Measurements from ENCODE around the gene SYNE4. TPM values are rescaled to one million over a fixed set of nuclear protein-coding genes. Genes with fewer than 3 reads are reported as not detected.

Gene SYNE4
- total and polyA plus RNA-seq, 2 of the 13 experiments (the other 11 are each of a cell fraction or from before 2014, with no cell fraction given), result 13.7 to 23.0 TPM

DNA sequence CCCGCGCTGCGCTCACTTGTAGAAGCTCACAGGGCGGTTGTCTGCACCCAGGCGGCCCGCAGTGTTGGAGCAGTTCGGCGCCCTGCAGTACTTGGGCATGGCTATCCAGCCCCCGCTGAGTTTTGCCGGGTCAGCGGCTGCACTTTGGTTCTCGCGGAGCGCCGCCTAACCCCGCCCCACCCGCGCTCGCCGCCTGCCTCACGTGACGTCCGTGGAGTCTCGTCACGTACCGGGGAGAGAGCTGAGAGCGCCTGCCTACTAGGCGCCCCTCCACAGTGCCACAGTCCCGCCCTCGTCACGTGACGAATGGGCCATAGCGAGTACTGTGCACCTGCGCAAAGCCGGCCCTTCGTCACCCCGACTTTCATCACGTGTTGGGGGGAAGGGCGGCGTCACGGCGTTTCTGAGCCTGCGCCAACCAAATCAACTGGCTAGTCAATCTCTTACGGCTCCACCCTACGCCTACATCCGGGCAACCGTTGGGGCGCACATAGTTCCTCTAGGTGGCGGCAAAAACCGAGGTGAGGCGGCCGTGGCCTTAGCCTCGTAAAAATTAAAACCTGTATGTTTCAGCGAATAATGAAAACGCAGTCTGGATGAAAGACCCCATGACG, 45.6 kb upstream of the SYNE4 start, which contains the start of gene THAP8 (continued):
- peak; percentile 71; the same call in 1 of the 2 replicates for TF ChIP-seq CBX5 (CRISPR knock-in tag; IDR thresholded peaks at IDR 0.05; ENCODE audit: borderline replicate concordance)
- TF ChIP-seq EEA1 (CRISPR knock-in tag; IDR thresholded peaks at IDR 0.05; ENCODE audit: borderline replicate concordance), result no peak
- TF ChIP-seq ZNF747 (CRISPR knock-in tag; IDR thresholded peaks at IDR 0.05; ENCODE audit: borderline replicate concordance), result 0 out of 2 replicates have a peak, but pooled peaks have one; percentile 32
- no peak; the same call in 1 of the 2 replicates for TF ChIP-seq ZNF816 (CRISPR knock-in tag; IDR thresholded peaks at IDR 0.05; ENCODE audit: borderline replicate concordance)
- TF ChIP-seq ATF1 (CRISPR knock-in tag; IDR thresholded peaks at IDR 0.05), result no peak
- TF ChIP-seq CHD2 (IDR thresholded peaks at IDR 0.05; ENCODE audit: low read depth, low read length), result peak; percentile 72; the same call in 1 of the 2 replicates
- TF ChIP-seq, protein P1, sequence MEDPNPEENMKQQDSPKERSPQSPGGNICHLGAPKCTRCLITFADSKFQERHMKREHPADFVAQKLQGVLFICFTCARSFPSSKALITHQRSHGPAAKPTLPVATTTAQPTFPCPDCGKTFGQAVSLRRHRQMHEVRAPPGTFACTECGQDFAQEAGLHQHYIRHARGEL (CRISPR knock-in tag; IDR thresholded peaks at IDR 0.05), result no peak
- TF ChIP-seq ZNF564 (CRISPR knock-in tag; IDR thresholded peaks at IDR 0.05), result peak; percentile 89; the same call in 1 of the 2 replicates
- peak; percentile 25; the same call in 1 of the 2 replicates for TF ChIP-seq RFXANK (CRISPR knock-in tag; IDR thresholded peaks at IDR 0.05)
- TF ChIP-seq, protein P2, sequence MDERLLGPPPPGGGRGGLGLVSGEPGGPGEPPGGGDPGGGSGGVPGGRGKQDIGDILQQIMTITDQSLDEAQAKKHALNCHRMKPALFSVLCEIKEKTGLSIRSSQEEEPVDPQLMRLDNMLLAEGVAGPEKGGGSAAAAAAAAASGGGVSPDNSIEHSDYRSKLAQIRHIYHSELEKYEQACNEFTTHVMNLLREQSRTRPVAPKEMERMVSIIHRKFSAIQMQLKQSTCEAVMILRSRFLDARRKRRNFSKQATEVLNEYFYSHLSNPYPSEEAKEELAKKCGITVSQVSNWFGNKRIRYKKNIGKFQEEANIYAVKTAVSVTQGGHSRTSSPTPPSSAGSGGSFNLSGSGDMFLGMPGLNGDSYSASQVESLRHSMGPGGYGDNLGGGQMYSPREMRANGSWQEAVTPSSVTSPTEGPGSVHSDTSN (CRISPR knock-in tag; IDR thresholded peaks at IDR 0.05), result peak; percentile 29; the same call in 1 of the 2 replicates
- peak; percentile 44; the same call in 1 of the 2 replicates for TF ChIP-seq ZSCAN25 (CRISPR knock-in tag; IDR thresholded peaks at IDR 0.05)
- 0 out of 2 replicates have a peak, but pooled peaks have one; percentile 39 for TF ChIP-seq ZNF180 (CRISPR knock-in tag; IDR thresholded peaks at IDR 0.05; ENCODE audit: borderline replicate concordance, low read depth)
- no peak for TF ChIP-seq MYNN (CRISPR knock-in tag; IDR thresholded peaks at IDR 0.05; ENCODE audit: low read depth)
- TF ChIP-seq TOE1 (CRISPR knock-in tag; IDR thresholded peaks at IDR 0.05), result no peak; the same call in 1 of the 2 replicates
- TF ChIP-seq ZFP82 (CRISPR knock-in tag; IDR thresholded peaks at IDR 0.05; ENCODE audit: borderline replicate concordance), result no peak
- TF ChIP-seq ZNF543 (CRISPR knock-in tag; IDR thresholded peaks at IDR 0.05), result peak; percentile 71
- TF ChIP-seq PAWR (CRISPR knock-in tag; IDR thresholded peaks at IDR 0.05; ENCODE audit: borderline replicate concordance), result no peak
- TF ChIP-seq ZNF143 (CRISPR knock-in tag; IDR thresholded peaks at IDR 0.05), result peak; percentile 56
- TF ChIP-seq, protein P3, sequence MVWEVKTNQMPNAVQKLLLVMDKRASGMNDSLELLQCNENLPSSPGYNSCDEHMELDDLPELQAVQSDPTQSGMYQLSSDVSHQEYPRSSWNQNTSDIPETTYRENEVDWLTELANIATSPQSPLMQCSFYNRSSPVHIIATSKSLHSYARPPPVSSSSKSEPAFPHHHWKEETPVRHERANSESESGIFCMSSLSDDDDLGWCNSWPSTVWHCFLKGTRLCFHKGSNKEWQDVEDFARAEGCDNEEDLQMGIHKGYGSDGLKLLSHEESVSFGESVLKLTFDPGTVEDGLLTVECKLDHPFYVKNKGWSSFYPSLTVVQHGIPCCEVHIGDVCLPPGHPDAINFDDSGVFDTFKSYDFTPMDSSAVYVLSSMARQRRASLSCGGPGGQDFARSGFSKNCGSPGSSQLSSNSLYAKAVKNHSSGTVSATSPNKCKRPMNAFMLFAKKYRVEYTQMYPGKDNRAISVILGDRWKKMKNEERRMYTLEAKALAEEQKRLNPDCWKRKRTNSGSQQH (CRISPR knock-in tag; IDR thresholded peaks at IDR 0.05; ENCODE audit: low read depth), result no peak; the same call in 1 of the 2 replicates
- peak; percentile 37; the same call in 1 of the 2 replicates for TF ChIP-seq NFKB2 (CRISPR knock-in tag; IDR thresholded peaks at IDR 0.05; ENCODE audit: borderline replicate concordance)
- TF ChIP-seq, protein P4, sequence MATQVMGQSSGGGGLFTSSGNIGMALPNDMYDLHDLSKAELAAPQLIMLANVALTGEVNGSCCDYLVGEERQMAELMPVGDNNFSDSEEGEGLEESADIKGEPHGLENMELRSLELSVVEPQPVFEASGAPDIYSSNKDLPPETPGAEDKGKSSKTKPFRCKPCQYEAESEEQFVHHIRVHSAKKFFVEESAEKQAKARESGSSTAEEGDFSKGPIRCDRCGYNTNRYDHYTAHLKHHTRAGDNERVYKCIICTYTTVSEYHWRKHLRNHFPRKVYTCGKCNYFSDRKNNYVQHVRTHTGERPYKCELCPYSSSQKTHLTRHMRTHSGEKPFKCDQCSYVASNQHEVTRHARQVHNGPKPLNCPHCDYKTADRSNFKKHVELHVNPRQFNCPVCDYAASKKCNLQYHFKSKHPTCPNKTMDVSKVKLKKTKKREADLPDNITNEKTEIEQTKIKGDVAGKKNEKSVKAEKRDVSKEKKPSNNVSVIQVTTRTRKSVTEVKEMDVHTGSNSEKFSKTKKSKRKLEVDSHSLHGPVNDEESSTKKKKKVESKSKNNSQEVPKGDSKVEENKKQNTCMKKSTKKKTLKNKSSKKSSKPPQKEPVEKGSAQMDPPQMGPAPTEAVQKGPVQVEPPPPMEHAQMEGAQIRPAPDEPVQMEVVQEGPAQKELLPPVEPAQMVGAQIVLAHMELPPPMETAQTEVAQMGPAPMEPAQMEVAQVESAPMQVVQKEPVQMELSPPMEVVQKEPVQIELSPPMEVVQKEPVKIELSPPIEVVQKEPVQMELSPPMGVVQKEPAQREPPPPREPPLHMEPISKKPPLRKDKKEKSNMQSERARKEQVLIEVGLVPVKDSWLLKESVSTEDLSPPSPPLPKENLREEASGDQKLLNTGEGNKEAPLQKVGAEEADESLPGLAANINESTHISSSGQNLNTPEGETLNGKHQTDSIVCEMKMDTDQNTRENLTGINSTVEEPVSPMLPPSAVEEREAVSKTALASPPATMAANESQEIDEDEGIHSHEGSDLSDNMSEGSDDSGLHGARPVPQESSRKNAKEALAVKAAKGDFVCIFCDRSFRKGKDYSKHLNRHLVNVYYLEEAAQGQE (IDR thresholded peaks at IDR 0.05; ENCODE audit: borderline replicate concordance in 1 of 2, low read depth in 1 of 2, low read length in 2 of 2), result no peak
- peak; percentile 89 for TF ChIP-seq RBFOX2 (IDR thresholded peaks at IDR 0.05; ENCODE audit: low read depth, low read length)
- TF ChIP-seq CEBPG (CRISPR knock-in tag; IDR thresholded peaks at IDR 0.05), result no peak
- TF ChIP-seq THAP11 (CRISPR knock-in tag; IDR thresholded peaks at IDR 0.05), result peak; percentile 87
- TF ChIP-seq ZNF724P (CRISPR knock-in tag; IDR thresholded peaks at IDR 0.05; ENCODE audit: borderline replicate concordance), result no peak; the same call in 1 of the 2 replicates

Measured in HepG2 (cell line).